ENCODE results near the gene NOL4.

NOL4 gene

GRCh38 chr18:34207344-34207851 lies 17.3 kb downstream of the NOL4 start:
- DNase-seq (ENCODE audit: low read depth): no peak
- no peak overlapping the region for H3K4me3 ChIP-seq (ENCODE audit: low read depth, low read length)

GRCh38 chr18:34203866-34204265 lies 20.8 kb downstream of the NOL4 start:
- DNase-seq (ENCODE audit: low read depth): no peak
- no peak overlapping the region for H3K4me3 ChIP-seq (ENCODE audit: low read depth, low read length)

- no peak overlapping the region for H3K4me3 ChIP-seq (ENCODE audit: low read depth, low read length)
- DNase-seq (ENCODE audit: low read depth): no peak
These were observed 28.5 kb downstream of the NOL4 start for GRCh38 chr18:34196256-34196655.

- no peak for DNase-seq (ENCODE audit: low read depth)
- no peak overlapping the region for H3K4me3 ChIP-seq (ENCODE audit: low read depth, low read length)
These were observed 30.5 kb downstream of the NOL4 start for GRCh38 chr18:34194239-34194638.

GRCh38 chr18:34189656-34190435 lies 34.9 kb downstream of the NOL4 start:
- H3K4me3 ChIP-seq (ENCODE audit: low read depth, low read length): no peak overlapping the region
- no peak for DNase-seq (ENCODE audit: low read depth)

All from skeletal muscle cell (primary cell).